IgD-negative memory B cell (primary cell): ENCODE measurements around the gene TMOD1. TPM values are rescaled to one million over a fixed set of nuclear protein-coding genes. Genes with fewer than 3 reads are reported as not detected.

Experiments
- H3K27ac Mint-ChIP-seq, 3 donors: one replicate each; pipeline ENCODE4 v1.8.0; 2020 to 2022; ENCODE audit warnings: mild to moderate bottlenecking in 3 of 3, mixed read lengths in 3 of 3, moderate library complexity in 1 of 3
- H3K27me3 Mint-ChIP-seq: one replicate; pipeline ENCODE4 v1.8.0; 2021; ENCODE audit warnings: mixed read lengths
- H3K36me3 Mint-ChIP-seq: one replicate; pipeline ENCODE4 v1.8.0; 2020; ENCODE audit warnings: mild to moderate bottlenecking, mixed read lengths
- H3K4me1 Mint-ChIP-seq, 3 donors: one replicate each; pipeline ENCODE4 v1.8.0; 2020 to 2022; ENCODE audit warnings: mixed read lengths in 3 of 3, mild to moderate bottlenecking in 1 of 3
- H3K4me3 Mint-ChIP-seq, 4 donors: one replicate each; pipeline ENCODE4 v1.8.0; 2020 to 2022; ENCODE audit warnings: mild to moderate bottlenecking in 4 of 4, mixed read lengths in 4 of 4, moderate library complexity in 3 of 4
- H3K9me3 Mint-ChIP-seq, 3 donors: one replicate each; pipeline ENCODE4 v1.8.0; 2020 to 2021; ENCODE audit warnings: mixed read lengths in 3 of 3, mild to moderate bottlenecking in 1 of 3
- polyA plus RNA-seq: library from polyadenylated mRNA; unstranded; fragments of 300-500 nt; fragmentation: Illumina TruSeq; gene quantifications from one replicate; pipeline ENCODE4 v1.2.3, GENCODE V29; 2021

TMOD1 gene
- polyA plus RNA-seq, 1 donor from 2014 or later: 2.8 TPM

DNA sequence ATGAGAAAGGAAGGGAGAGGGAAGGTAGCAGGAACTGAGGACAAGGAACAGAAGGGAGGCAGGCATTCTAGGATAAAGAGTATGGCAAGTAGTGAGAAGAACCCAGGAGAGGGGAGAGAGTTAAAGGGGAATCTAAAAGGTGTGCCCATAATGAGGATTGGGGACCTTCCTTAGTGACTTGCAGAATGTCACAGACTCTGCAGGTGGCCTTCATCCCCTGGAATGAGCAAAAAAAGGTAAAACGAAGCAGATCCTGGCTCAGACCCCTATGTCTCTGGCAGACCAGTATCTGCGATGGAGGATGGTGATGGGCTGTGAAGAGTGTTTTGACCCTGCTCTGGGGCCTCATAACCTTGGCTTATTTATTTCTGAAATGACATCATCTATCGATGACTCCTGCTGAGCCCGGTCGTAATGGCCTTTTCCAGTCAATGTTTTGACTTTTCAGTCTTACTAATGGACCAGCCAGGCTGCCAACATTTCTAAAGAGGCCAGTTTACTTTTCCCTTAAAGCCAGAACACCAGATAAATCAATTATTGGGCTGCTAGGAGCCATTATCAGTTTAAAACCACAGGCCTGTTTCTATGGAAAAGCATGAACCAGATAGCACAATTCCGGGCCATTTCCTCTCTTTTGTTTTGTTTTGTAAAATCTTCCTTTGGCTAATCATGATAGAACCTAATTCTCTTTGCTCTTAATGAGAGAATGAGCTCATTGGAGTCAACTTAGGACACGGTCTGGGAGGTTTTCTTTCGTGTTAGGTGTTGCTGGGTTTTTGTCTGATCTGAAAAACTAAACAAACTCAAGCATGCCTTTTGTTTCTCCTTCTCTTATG lies 3.1 kb downstream of the TMOD1 start:
- Mint-ChIP-seq H3K9me3 (no peaks in the 10 kb centered on the region), H3K27ac (no peak overlapping the region), H3K4me3 (no peak overlapping the region), H3K27me3 (peaks cover 40% of the 10 kb centered on the region), H3K4me1 (peaks cover 9 to 16% (median 11%) of the 10 kb centered on the region in 3 donors), H3K36me3 (peaks cover 3% of the 10 kb centered on the region)

DNA sequence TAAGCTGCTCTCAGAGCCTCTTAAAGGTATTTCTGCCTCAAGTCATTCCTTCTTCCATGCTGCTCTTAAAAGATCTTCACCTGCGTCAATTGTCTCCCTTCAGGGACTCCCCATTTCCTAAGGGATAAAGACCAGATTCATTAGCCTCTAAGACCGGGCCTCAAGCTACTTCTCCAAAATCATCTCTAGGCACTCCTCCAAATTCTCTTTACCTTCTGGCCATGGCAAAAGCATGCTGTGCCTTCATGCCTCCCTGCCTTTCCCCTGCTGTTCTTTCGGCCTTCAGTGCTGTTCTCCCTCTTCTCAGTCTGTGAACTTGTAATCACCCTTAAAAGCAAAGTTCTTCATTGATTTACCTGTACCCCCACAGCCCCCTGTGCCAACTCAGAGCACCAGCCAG lies 4.4 kb downstream of the TMOD1 start:
- H3K9me3 Mint-ChIP-seq: no peaks in the 10 kb centered on the region
- peaks cover 9 to 13% (median 13%) of the 10 kb centered on the region in 3 donors for H3K4me1 Mint-ChIP-seq
- peaks cover 3% of the 10 kb centered on the region for H3K36me3 Mint-ChIP-seq
- H3K27me3 Mint-ChIP-seq: peaks cover 31% of the 10 kb centered on the region
- H3K27ac Mint-ChIP-seq: no peak overlapping the region
- H3K4me3 Mint-ChIP-seq: no peak overlapping the region

DNA sequence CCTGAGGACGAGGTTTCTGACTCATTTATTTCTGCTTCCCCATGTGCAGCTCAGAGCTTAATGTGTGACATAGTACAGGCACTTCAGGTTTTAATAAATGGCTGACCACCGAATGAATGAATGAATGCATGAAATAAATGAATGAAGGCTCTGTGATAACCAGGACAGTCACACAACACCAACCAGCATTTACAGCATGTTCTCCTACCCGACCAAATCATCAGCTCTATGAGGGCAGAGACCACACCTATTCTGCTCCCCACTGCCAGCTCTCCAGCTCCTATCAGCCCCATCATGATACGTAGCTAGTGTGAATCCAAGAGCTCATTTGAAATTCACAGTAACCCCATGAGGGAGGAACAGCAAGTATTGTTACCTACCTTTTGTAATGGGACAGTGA lies 4.8 kb downstream of the TMOD1 start:
- H3K4me1 Mint-ChIP-seq: peaks cover 6 to 16% (median 13%) of the 10 kb centered on the region in 3 donors
- H3K36me3 Mint-ChIP-seq: peaks cover 3% of the 10 kb centered on the region
- H3K27me3 Mint-ChIP-seq: peaks cover 27% of the 10 kb centered on the region
- no peak overlapping the region for H3K27ac Mint-ChIP-seq
- no peak overlapping the region for H3K4me3 Mint-ChIP-seq
- H3K9me3 Mint-ChIP-seq: no peaks in the 10 kb centered on the region

DNA sequence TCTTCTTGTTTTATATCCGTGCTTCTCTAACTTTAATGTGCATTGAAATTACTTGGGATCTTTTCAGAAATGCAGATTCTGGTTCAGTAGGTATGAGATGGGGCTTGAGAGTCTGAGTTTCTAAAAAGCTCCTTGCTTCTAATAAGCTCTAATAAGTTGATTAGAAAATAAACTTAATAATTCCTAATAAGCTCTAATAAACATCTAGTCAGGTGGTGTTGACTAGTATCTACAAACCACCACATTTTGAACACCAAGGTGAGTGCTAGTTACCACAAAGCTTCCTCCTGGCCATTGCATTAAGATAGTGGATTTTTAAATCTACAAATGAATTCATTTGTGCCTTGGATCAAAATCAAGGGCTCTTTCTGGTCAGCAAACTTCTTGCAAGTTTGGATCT lies 5.3 kb downstream of the TMOD1 start:
- H3K9me3 Mint-ChIP-seq: no peaks in the 10 kb centered on the region
- no peak overlapping the region for H3K4me3 Mint-ChIP-seq
- peaks cover 3% of the 10 kb centered on the region for H3K36me3 Mint-ChIP-seq

DNA sequence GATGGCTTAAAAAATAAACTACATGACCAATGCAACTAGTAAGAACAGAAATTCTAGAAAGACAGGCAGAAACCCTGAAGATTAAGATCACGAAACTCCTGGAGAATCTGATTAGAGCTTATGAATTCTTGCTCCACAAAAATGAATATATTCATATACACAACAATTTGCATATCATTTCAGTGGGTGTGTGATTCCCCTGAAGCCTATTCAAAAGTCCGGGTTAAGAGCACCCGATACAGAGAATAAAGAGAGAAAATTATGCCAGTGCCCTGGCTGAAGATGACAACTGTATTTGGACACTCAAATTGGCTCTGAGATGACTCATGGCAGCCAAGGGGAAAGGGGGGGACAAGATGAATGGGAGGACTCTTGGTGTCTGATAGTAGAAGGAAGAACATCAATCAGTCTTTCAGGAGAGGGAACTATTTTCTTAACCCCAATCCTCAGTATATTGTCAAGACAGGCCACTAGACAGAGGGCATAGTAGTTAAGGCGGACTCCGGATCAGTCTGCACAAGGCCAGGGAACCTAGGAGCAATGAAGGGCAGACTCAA lies 6.0 kb downstream of the TMOD1 start:
- Mint-ChIP-seq H3K36me3 (peaks cover 3% of the 10 kb centered on the region), H3K4me1 (peaks cover 6 to 17% (median 14%) of the 10 kb centered on the region in 3 donors), H3K27ac (no peak overlapping the region), H3K9me3 (no peaks in the 10 kb centered on the region), H3K27me3 (peaks cover 22% of the 10 kb centered on the region), H3K4me3 (no peak overlapping the region)

More for the DNA sequence above, 5.3 kb downstream of the TMOD1 start:
- peaks cover 27% of the 10 kb centered on the region for H3K27me3 Mint-ChIP-seq
- peaks cover 6 to 17% (median 14%) of the 10 kb centered on the region in 3 donors for H3K4me1 Mint-ChIP-seq
- H3K27ac Mint-ChIP-seq: no peak overlapping the region

DNA sequence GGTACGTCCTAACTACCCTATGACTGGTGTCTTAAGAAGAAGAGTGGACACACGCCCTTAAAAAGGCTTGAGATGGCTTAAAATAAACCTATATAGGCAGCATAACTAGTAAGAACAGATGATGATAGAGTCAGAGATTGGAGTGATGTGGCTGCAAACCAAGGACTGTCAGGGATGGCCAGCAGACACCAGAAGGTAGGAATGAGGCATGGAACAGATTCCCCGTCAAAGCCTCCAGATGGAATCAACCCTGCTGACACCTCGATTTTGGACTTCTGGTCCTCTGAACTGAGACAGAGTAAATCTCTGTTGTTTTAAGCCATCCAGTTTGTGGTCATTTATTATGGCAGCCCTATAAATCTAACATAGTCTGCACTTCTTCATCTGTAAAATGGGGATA lies 7.4 kb downstream of the TMOD1 start:
- Mint-ChIP-seq H3K27ac (no peak overlapping the region), H3K4me1 (peaks cover 0 to 14% (median 8%) of the 10 kb centered on the region in 3 donors), H3K9me3 (no peaks in the 10 kb centered on the region), H3K36me3 (no peaks in the 10 kb centered on the region), H3K27me3 (peaks cover 11% of the 10 kb centered on the region), H3K4me3 (no peak overlapping the region)

DNA sequence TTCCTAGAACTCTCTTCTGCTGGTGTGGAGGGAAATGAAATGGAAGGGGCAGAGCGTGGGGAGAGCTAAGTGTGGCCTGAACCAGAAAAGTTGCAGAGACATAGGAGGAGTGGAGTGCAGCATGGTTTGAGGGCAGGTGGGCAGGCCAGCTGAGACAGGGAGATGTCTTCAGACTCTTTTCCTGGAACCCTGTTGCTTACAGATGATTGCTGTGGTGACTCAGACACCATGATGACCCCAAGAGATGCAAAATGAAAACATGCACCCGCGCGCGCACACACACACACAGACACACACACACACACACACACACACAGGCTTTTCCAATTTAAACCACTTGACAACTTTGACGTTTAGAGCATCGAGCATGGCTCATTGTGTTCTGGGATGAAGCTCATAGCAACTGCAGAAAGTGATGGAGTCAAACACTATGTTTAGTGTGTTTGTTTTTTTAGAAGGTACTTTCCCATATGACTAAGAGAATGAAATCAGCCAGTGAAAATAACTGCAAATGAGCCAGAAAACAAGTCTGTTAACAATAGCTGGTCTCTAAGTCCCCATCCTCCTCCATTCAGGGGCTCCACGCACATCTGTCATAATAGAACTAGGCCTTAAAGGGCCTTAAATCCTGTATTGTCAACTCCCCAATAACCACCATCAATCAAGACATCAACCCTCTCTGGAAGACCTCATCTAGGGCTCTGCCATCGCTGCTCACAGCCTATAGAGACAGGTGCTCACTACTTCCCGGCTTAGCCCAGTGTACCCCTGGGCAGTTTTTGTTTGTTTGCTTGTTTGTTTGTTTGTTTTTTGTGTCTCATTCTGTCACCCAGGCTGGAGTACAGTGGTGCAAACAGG lies 9.6 kb downstream of the TMOD1 start:
- no peak overlapping the region for H3K4me3 Mint-ChIP-seq
- no peaks in the 10 kb centered on the region for H3K36me3 Mint-ChIP-seq
- H3K9me3 Mint-ChIP-seq: no peaks in the 10 kb centered on the region
- H3K27ac Mint-ChIP-seq: peak overlapping the region in 1 of 3 donors; percentile 40
- peaks cover 0 to 14% (median 8%) of the 10 kb centered on the region in 3 donors for H3K4me1 Mint-ChIP-seq
- H3K27me3 Mint-ChIP-seq: peaks cover 3% of the 10 kb centered on the region

DNA sequence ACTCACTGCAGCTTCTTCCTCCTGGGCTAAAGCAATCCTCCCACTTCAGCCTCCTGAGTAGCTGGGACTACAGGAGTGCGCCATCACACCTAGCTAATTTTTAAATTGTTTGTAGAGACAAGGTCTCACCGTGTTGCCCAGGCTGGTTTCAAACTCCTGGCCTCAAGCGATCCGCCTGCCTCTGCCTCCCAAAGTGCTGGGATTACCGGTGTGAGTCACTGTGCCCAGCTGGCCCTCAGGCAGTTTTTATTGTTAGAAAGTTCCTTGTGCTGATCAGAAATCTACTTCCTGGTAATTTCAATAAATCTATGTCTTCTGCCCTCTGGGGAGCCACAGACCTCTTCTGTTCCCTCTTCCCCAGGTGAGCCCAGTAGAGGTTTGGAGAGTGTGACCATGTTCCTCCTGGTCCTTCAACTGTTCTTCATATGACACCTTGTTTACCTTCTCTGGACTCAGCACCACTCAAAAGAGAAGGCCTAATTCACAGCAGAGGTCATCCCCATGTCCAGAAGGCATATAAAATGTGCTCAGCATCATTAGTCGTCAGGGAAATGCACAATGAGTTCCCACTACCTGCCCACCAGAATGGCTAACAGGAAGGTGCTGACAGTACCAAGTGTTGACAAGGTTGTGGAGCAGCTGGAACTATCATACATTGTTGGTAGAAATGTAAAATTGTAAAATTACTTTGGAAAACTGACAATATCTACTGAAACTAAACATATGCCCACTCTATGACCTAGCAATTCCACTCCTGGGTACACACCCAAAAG lies 10.4 kb downstream of the TMOD1 start:
- no peak overlapping the region for H3K27ac Mint-ChIP-seq
- no peaks in the 10 kb centered on the region for H3K9me3 Mint-ChIP-seq
- H3K36me3 Mint-ChIP-seq: no peaks in the 10 kb centered on the region
- no peak overlapping the region for H3K4me3 Mint-ChIP-seq
- H3K4me1 Mint-ChIP-seq: peaks cover 0 to 14% (median 8%) of the 10 kb centered on the region in 3 donors
- peaks cover 9% of the 10 kb centered on the region for H3K27me3 Mint-ChIP-seq

DNA sequence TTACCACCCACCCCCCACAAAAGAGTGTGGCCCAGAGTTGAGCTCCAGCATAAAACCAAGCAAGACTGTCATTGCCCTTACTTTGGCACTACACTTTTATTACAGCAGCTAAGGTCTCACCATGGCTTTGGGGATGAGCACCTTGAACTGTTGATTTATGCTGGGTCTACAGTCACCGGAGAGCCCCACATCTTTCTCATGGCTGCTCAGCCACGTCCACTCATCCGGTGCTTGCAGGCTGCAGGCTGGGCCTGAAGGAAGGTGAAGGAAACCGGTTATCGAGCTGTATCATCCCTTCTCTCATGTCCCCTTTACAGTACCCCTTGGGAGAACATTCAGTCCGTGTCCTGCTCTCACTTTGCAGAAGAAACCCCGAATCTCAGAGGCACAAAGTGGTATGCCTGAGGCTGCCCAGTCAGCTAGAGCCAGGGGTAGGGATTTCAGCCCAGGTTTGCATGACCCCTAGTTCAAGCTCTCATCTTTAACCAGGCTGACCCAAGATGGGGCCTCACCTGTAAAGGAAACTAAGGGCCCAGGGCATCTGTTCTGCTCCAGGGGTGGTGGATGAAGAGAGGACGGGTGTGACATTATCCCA lies 11.6 kb downstream of the TMOD1 start:
- Mint-ChIP-seq H3K27me3 (peaks cover 9% of the 10 kb centered on the region), H3K36me3 (no peaks in the 10 kb centered on the region), H3K4me1 (peaks cover 0 to 16% (median 8%) of the 10 kb centered on the region in 3 donors), H3K27ac (no peak overlapping the region), H3K9me3 (no peaks in the 10 kb centered on the region), H3K4me3 (no peak overlapping the region)

DNA sequence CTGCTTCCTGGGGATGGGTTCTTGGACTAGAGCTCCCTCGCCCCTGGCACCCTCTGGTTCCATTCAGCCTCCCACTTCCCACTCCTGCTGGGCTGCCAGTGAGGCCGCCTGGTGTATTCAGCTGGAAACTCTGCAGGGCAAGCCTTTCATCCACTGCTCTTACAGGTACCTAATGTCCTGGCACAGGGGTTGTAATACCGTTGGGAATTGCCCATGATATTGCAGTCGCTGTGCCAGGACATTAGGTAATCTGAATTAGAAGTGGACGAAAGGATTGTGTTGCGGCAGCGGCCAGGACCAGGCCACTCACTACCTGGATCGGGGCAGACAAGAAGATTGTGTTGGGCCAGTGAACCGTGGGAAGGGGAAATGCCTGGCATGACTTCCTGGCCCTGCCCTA lies 13.1 kb downstream of the TMOD1 start:
- H3K4me1 Mint-ChIP-seq: peaks cover 0 to 16% (median 8%) of the 10 kb centered on the region in 3 donors
- no peak overlapping the region for H3K4me3 Mint-ChIP-seq
- H3K27ac Mint-ChIP-seq: no peak overlapping the region
- H3K36me3 Mint-ChIP-seq: no peaks in the 10 kb centered on the region
- no peaks in the 10 kb centered on the region for H3K9me3 Mint-ChIP-seq
- peaks cover 18% of the 10 kb centered on the region for H3K27me3 Mint-ChIP-seq

DNA sequence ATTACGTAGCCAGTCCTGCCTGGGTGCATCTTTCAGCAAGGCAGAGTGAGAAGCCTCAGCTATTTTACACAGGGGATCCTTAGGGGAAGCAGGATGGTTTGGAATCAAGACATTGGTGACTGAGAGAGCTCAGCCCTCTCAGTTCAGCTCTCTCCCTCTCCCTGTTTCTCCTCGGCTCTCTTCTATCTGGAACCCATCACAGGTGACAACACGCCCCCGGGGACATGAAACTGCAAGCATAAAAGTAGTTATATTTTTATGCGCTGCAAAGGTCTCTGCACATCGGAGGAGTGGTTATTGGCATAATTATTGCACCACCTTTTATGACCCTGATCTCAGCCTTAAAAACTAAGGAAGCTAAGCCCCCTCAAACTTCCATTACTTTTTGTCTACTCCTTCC lies 14.2 kb downstream of the TMOD1 start:
- H3K4me3 Mint-ChIP-seq: peak overlapping the region in 1 of 4 donors; percentile 33
- H3K9me3 Mint-ChIP-seq: no peaks in the 10 kb centered on the region
- H3K27ac Mint-ChIP-seq: no peak overlapping the region
- peaks cover 23% of the 10 kb centered on the region for H3K27me3 Mint-ChIP-seq
- H3K36me3 Mint-ChIP-seq: no peaks in the 10 kb centered on the region
- peaks cover 0 to 13% (median 6%) of the 10 kb centered on the region in 3 donors for H3K4me1 Mint-ChIP-seq

DNA sequence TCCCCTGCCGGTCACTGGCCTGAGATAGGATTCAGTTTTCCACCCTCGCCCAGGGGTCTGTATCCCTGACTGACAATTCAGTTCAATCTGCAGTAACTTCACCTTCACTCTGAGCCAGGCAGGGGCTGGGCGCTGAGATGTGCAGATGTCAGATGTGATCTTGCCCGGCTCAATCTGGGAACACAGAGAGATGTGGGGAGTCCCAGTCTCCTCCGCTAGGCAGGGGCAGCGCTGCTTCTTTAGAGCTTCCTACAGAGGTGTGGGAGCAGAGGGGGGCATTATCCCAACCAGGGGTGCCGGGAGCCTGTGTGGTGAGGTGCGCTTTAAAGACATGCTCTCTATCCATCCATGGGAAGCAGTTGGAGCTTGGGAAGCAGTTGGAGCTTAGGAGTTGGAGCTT lies 14.6 kb downstream of the TMOD1 start:
- Mint-ChIP-seq H3K27ac (no peak overlapping the region), H3K27me3 (peaks cover 26% of the 10 kb centered on the region), H3K36me3 (no peaks in the 10 kb centered on the region), H3K9me3 (no peaks in the 10 kb centered on the region), H3K4me1 (peaks cover 0 to 9% (median 3%) of the 10 kb centered on the region in 3 donors), H3K4me3 (no peak overlapping the region)

DNA sequence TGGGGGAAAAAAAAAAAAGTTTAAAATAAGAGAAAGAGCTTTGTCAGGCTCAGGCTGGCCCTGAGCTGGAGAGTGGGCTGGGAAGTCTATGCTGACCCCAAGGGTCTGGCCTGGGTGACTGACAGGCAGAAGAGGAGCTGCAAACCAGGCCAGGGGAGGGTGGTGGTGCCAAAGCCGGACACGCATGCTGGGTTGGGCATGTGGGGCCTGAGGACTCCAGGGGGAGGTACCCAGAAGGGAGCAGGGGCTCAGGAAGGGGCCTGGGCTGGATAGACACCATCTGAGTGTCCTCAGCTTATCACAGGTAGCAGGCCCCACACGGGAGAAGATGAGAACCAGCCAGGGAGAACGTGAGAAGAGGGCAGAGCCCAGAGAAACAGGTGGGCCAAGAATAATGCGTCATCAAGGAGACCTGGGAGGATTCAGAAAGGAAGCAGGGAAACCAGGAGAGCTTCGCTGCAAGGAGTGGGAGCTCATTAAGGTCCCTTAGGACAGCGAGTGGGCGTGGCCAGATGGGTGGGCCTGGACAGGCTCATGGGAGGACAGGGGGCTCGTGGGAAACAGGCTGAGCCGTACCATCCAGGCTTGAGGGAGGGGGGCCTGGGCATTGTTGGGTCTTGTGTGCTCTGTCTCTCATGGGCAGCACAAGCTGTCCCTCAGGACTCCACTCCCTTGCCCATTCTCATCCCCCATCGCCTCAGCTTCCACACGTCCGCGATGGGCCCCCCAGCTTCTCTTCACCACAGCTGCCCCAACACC lies 16.0 kb downstream of the TMOD1 start:
- H3K36me3 Mint-ChIP-seq: no peaks in the 10 kb centered on the region
- H3K4me3 Mint-ChIP-seq: peak overlapping the region in 1 of 4 donors; percentile 74
- no peaks in the 10 kb centered on the region for H3K9me3 Mint-ChIP-seq
- no peak overlapping the region for H3K27ac Mint-ChIP-seq
- peaks cover 26% of the 10 kb centered on the region for H3K27me3 Mint-ChIP-seq
- H3K4me1 Mint-ChIP-seq: peaks cover 0 to 5% (median 0%) of the 10 kb centered on the region in 3 donors
